NCI-H2227 (cell line): ENCODE results near the gene PPHLN1.

Source experiments
- DNase-seq: peaks from one replicate; lab custom pipeline; 2025; ENCODE audit not compliant: unreplicated experiment; lab: John Stamatoyannopoulos, UW

The PPHLN1 gene

DNA sequence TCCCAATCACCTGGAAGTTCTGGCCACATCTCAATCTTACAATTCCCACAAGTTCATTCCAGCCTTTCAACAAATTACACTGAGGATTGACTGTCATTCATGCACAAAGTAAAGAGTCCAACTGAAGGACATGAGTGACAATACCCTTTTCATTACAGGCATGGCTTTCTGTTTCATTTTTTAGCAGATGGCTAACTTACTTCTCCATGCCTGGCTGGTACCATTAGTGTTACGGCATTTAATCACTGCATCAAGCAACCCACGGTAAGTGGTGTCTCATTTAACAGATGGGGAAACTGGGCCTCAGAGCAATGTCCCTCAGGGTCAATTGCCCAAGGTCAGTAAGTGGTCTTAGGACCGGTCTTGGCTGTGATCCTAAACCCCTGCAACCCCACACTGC is 149.1 kb downstream of the PPHLN1 start:
- DNase-seq, result no peak

DNA sequence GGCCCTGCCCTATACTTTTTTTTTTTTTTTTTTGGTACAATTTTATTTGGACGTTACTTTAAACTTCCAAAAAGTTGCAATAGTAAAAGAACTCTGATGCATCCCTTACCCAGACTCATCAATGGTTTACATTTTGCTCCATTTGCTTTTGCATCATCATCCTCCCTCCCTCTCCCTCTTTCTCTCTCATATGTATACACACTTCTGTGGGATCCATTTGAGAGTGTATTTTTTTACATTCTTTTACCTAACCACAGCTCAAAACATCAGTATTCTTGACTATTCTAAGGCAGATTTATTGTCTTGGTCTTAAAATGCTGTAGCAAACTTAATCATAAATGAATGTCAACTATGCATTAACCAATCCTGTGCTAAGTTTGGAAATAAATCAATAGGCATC is 152.0 kb downstream of the PPHLN1 start:
- no peak for DNase-seq

DNA sequence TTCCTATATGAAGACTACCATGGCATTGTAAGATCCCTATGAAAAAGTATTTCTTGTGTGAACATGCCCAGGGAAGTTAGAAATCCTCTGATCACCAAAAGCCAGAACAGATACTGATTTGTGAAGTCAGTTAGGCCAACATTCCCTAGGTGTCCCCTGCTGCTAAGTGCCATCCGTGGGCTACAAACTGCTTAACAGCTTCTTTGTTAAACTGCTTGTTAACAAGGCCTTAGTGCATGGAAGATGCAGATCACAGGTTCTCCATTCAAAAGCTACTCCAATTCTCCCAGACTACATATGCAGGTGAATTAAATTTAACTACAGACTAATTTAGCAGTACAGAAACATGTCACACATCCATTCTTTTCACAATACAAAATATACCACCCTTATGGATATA is 155.4 kb downstream of the PPHLN1 start:
- no peak for DNase-seq

DNA sequence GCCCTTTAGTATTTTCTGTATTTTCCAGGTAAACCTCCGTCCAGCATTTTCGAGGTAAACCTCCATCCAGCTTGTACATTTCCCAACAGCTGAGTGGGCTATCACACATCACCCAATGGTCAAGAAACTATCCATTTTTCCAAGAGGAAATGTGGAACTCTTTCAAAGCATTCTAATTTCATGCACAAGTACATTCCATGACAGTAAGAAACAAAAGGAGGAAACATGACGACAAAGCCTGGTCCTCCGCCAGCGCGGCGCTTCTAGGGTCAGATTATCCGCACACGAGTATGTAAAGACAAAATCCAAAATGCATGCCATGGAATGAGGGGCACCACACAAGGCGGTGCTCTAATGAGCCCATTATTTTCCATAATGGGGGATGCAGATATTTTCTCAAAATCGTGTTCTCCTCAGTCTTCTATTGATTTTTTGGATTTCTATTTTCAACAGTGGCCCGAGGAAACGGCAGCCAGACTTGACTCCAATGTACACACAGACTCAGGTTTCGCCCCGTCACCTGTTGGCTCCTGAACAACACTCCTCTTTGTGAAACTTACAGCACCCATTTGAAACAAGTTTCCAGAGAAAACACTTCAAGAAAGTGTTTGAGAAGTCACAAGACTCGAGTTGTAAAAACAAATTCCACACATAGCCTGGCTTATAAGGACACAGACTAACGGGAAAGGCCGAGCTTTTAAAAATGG is 156.2 kb downstream of the PPHLN1 start:
- DNase-seq, result no peak

DNA sequence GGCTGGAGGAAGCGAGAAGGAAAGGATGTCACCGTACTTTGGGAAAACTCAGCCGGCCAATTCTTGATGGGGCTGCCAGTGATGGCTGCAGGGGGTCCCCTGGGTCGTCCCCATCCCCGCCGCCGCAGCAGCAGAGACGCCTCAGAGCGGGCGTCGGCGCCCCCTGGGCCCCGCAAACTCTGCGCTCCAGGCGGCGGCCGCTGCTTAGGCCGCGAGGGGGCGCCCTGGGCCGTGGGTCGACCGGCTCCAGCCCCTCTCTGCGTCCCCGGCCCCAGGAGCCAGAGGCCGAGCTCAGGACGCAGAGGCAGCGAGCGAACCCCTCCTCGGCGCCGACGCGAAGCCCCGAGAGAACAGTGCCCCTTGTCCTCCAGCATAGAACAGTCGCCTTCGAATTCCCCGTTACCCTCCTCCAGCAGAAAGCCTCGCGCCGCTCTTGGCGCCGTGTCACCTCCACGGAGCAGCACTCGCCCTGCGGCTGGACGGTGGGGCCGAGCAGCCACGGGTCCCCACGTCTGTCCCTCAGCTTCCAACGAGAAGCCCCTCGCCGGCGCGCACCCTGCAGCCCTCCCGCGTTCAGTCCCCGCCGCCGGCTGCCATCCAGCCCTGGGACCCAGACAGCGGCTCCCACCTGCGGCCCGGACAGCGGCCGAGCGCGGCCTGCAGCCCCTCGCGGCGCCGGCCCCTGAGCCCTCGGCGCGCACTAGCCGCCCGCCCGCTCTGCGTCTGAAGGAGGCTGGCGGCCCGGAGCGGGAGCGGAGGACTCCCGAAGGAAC is 157.0 kb downstream of the PPHLN1 start:
- peak; percentile 69 for DNase-seq

DNA sequence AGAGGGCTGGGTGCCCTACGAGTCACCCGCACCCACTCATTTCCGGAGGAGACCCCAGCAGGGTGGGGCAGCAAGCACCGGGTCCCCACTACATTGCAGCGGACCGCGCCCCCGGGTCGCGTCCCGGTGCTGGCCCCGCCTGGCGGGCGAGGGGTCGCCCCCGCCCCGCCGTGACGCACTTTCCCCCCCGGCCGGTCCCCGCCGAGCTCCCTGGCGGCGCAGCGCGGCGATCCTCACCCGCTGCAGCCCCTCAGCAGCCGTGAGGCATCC is 157.5 kb downstream of the PPHLN1 start:
- DNase-seq, result no peak

DNA sequence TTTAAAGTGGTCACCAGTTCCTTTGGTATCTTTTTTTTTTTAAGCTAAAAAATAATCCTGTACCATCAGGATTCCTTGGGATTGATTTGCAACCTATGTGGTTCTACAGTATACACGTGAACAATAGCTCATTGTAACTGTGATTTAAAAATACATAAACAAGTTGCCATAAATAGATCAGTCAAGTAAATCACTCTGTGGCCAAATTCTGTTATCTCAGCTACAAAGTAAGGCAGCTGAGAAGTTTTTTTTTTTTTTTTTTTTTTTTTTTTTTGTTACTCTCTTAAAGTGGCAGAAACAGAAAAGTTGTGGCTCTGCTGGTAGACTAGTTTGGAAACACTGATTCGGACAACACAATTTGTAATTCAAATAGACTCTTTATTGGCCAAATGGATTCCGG is 159.0 kb downstream of the PPHLN1 start:
- no peak for DNase-seq

DNA sequence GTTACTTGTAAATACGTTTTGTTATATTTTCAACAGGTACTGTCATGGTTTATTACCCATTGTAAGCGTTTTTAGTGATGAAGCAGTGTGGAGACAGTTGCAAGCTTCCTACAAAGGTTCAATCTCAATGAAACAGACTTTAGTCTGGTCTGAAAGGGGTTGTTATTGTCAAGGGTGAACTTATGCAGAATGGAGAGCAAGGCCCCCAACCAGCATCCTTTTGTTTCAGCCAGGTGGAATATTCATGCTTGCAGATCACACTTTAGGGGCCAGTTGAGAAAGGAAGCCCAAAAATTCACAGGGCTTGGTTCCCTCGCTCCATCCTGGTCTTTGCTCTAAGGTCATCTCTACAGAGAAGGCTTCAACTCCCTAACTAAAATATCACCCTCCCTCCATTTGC is 159.9 kb downstream of the PPHLN1 start:
- no peak for DNase-seq

DNA sequence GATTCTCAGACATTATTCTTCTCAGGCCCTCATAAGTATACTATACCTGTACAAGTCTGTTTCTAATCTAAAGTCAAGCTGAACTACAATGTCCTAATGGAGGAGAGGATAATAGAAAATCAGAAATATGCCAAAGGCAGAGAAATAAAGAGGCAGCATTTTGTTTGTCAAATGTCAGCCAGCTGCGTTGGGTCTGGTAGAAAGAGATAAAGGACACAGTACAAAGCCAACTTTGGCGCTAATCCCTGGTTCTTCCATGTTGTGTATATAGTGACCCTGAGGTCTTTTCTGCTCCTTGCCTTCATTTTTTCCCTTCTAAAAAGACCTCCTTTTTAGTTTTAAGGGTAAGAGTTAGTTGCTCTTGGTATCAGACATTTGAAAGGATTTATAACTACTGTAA is 160.4 kb downstream of the PPHLN1 start:
- DNase-seq, result no peak

DNA sequence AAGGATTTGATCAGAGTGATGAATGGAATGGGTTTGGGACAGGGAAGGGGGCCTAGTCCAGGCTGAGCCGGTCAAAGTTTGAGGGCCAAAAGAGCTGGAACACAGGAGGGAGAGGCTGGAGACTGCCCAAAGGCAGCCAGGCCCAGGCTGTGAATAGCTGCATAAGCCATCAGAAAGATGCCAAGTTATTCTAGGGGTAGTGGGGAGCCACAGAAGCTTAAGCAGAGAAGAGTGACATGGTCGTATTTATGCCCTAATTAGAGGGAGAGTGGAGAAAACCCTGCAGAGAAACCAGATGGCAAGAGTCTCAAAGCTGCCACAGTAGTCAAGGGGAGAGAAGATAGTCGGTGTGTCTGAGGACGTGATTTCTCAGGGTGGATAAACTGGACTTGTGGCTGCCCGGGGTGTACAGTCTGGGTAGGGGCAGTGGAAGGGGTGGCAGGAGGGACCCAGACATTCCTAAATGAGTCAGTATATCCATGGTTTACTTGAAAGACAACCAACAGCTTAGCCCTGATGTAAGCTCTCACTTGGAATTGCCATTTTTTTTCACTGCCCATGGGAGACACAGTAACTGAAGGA is 164.4 kb downstream of the PPHLN1 start:
- no peak for DNase-seq
